Osteoblast (primary cell): ENCODE data around the gene ALS2. TPM values are rescaled to one million over a fixed set of nuclear protein-coding genes. Genes with fewer than 3 reads are reported as not detected.
"Not testable (repeated sequence)": the region's sequence is repeated elsewhere in the genome, so short reads cannot be mapped to it uniquely, and the experiment has no call there.

Experiments used
- DNase-seq: peaks from one replicate; pipeline ENCODE4 v3.0.0; 2011; ENCODE audit warnings: low spot score, mixed read lengths; ENCODE audit not compliant: insufficient read length; ENCODE audit errors: missing footprints
- H2AFZ ChIP-seq: 2 replicates; pipeline ENCODE4 v1.6.0; 2011; ENCODE audit warnings: mild to moderate bottlenecking, low read length
- H3K27ac ChIP-seq: 2 replicates; pipeline ENCODE4 v1.5.1; 2011; ENCODE audit warnings: mild to moderate bottlenecking, low read depth, low read length, moderate library complexity
- H3K27me3 ChIP-seq: 2 replicates; pipeline ENCODE4 v1.6.0; 2012; ENCODE audit warnings: mild to moderate bottlenecking, control low read depth, inconsistent platforms, low read length, moderate library complexity; ENCODE audit not compliant: insufficient read depth
- H3K36me3 ChIP-seq: 2 replicates; pipeline ENCODE4 v1.5.1; 2011; ENCODE audit warnings: mild to moderate bottlenecking, low read length, control low read depth, moderate library complexity; ENCODE audit not compliant: insufficient read depth
- H3K4me1 ChIP-seq: 2 replicates; pipeline ENCODE4 v1.5.1; 2011; ENCODE audit warnings: mild to moderate bottlenecking, low read length, control low read depth, moderate library complexity; ENCODE audit not compliant: insufficient read depth
- H3K4me2 ChIP-seq: 2 replicates; pipeline ENCODE4 v1.6.0; 2011; ENCODE audit warnings: mild to moderate bottlenecking, low read length; ENCODE audit not compliant: insufficient read depth
- H3K4me3 ChIP-seq: fragments of 200-600 bp; sonication (generic); 3 replicates; pipeline ENCODE4 v1.5.1; 2012; ENCODE audit warnings: mild to moderate bottlenecking, low read length, inconsistent platforms; ENCODE audit not compliant: insufficient read depth
- H3K79me2 ChIP-seq: 2 replicates; pipeline ENCODE4 v1.6.0; 2012; ENCODE audit warnings: mild to moderate bottlenecking, low read length, control low read depth, inconsistent platforms; ENCODE audit not compliant: insufficient read depth
- H3K9me3 ChIP-seq: 2 replicates; pipeline ENCODE4 v1.5.1; 2011; ENCODE audit warnings: low read depth, low read length, control low read depth
- H4K20me1 ChIP-seq: 2 replicates; pipeline ENCODE4 v1.6.0; 2012; ENCODE audit warnings: mild to moderate bottlenecking, low read length, control low read depth; ENCODE audit not compliant: insufficient read depth
- total RNA-seq: library from RNA; depleted of rRNA; stranded (reverse); fragments of >200 nt; gene quantifications from 2 replicates; pipeline ENCODE4 v1.2.3, GENCODE V29; 2012
- TF ChIP-seq, protein P1 (sequence below): IDR thresholded peaks from 2 replicates; pipeline ENCODE4 v1.5.1; 2011; ENCODE audit warnings: mild to moderate bottlenecking, low read depth, low read length, moderate library complexity; ENCODE audit errors: extremely low read depth

The ALS2 gene
- total RNA-seq, 1 donor, result 39.1 TPM

DNA sequence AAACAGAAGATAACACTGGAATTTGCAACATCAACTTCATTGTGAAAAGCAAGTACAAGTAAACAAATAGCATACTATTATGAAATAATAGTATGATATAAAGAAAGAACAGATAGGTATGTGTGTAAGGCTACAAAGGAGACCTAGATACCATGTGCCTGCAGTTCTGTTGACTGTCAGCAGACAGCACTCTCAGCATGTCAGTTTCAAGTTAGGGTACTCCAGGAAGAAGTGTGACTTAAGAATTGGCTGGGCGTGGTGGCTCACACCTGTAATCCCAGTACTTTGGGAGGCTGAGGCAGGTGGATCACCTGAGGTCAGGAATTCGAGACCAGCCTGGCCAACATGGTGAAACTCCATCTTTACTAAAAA is 18.2 kb upstream of the ALS2 start:
- DNase-seq, H3K4me3 ChIP-seq, H3K27me3 ChIP-seq, H3K9me3 ChIP-seq, H4K20me1 ChIP-seq, H3K36me3 ChIP-seq, H3K79me2 ChIP-seq, H2AFZ ChIP-seq: not testable (repeated sequence)
- peak overlapping the region; percentile 100 for H3K27ac ChIP-seq
- TF ChIP-seq, protein P1, sequence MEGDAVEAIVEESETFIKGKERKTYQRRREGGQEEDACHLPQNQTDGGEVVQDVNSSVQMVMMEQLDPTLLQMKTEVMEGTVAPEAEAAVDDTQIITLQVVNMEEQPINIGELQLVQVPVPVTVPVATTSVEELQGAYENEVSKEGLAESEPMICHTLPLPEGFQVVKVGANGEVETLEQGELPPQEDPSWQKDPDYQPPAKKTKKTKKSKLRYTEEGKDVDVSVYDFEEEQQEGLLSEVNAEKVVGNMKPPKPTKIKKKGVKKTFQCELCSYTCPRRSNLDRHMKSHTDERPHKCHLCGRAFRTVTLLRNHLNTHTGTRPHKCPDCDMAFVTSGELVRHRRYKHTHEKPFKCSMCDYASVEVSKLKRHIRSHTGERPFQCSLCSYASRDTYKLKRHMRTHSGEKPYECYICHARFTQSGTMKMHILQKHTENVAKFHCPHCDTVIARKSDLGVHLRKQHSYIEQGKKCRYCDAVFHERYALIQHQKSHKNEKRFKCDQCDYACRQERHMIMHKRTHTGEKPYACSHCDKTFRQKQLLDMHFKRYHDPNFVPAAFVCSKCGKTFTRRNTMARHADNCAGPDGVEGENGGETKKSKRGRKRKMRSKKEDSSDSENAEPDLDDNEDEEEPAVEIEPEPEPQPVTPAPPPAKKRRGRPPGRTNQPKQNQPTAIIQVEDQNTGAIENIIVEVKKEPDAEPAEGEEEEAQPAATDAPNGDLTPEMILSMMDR, result peak; percentile 72
- H3K4me2 ChIP-seq, result peak overlapping the region; percentile 84
- peaks cover 35% of the 10 kb centered on the region for H3K4me1 ChIP-seq

DNA sequence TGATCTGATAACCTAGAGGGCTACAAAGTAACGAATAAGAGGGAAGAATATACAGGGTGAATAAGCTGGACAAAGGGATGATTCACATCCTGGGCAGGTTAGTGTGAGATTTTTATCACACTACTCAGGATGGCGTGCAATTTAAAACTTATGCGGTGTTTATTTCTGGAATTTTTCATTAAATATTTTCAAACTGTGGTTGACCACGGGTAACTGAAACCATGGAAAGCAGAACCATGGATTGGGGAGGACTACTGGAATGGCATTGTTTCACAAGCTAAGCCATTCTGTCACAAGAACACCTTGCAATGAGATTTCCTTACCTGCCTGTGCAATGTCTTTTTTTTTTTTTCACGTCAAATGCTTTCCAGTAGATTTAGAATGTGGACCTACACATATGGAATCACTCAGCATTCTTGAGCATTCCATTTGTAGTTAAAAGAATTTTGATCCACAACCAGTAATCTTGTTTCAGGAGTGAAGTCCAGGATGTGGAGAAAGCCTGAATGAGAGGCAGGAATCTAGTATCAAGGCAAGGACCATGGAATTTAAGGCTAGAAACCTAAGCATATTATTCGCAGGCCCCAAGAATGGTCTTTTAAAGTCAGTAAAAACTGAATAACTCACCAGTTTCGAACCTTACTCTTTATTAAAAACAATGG is 17.6 kb upstream of the ALS2 start:
- Histone ChIP-seq H2AFZ (no peak overlapping the region), H3K4me3 (no peak overlapping the region), H3K4me1 (peaks cover 35% of the 10 kb centered on the region)

DNA sequence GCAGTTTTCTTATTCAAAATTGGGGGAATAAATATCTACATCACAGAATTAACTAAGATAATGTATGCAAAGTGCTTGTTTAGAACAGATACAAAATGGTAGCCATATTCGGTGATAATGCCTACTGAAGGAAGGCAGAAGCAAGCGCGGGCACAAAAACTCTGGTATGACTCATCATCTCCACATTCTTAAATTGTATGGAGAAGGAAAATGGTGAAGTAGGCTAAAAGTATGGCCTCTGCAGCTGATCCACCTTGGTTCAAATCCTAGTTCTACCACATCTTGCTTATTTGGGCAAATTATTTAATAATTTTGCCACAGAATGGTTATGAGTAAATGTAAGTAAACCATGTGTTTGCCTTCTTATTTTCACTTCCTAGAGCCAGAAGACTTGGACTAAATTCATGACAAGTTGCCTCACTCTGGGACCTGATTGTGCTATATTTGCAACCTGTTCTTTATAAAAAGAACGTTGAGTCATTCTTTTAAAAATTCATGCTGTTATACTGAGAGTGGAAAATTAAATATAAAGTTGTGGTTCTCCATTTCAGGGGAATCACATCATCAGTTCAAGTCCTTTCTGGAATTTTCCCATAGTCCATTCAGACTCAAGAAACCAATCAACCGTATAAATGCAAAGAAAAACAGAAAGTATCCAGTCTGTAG is 16.6 kb upstream of the ALS2 start:
- H4K20me1 ChIP-seq, result no peaks in the 10 kb centered on the region
- DNase-seq, result peak; percentile 58
- H3K79me2 ChIP-seq, result no peaks in the 10 kb centered on the region
- peaks cover 35% of the 10 kb centered on the region for H3K4me1 ChIP-seq
- no peak overlapping the region for H2AFZ ChIP-seq
- no peaks in the 10 kb centered on the region for H3K36me3 ChIP-seq
- TF ChIP-seq, protein P1, result no peak
- no peak overlapping the region for H3K4me3 ChIP-seq
- no peaks in the 10 kb centered on the region for H3K27me3 ChIP-seq
- peak overlapping the region; percentile 100 for H3K27ac ChIP-seq
- H3K4me2 ChIP-seq, result peak overlapping the region; percentile 84
- no peaks in the 10 kb centered on the region for H3K9me3 ChIP-seq

More for the DNA sequence above, 17.6 kb upstream of the ALS2 start:
- Histone ChIP-seq H3K27me3 (no peaks in the 10 kb centered on the region), H3K27ac (peak overlapping the region; percentile 100), H3K79me2 (no peaks in the 10 kb centered on the region), H3K36me3 (no peaks in the 10 kb centered on the region), H3K9me3 (no peaks in the 10 kb centered on the region), H3K4me2 (peak overlapping the region; percentile 84), H4K20me1 (no peaks in the 10 kb centered on the region)
- peak; percentile 65 for DNase-seq
- TF ChIP-seq, protein P1, result no peak

DNA sequence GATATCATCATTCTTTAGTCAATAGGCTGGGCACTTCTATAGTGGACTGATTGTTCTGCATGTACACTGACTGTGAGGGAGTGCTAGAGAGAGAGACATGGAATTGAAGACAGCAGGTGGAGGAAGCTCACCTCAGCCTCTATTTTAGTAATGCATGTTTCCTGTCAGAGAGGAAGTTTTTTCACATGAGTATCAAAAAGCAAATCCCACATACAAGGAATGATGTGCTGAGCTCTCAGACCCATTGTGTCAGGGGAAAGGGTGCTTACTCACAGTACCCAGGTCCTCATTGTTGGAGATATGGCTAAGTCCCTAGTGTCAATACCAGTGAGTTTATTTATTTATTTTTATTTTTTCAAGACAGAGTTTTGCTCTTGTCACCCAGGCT is 15.7 kb upstream of the ALS2 start:
- DNase-seq, result no peak
- no peak overlapping the region for H3K4me3 ChIP-seq

More for the DNA sequence above, 15.7 kb upstream of the ALS2 start:
- Histone ChIP-seq H3K4me2 (no peak overlapping the region), H3K27me3 (no peaks in the 10 kb centered on the region), H3K4me1 (peaks cover 35% of the 10 kb centered on the region), H4K20me1 (no peaks in the 10 kb centered on the region), H3K36me3 (no peaks in the 10 kb centered on the region), H2AFZ (no peak overlapping the region), H3K27ac (peak overlapping the region; percentile 100), H3K9me3 (no peaks in the 10 kb centered on the region), H3K79me2 (no peaks in the 10 kb centered on the region)
- TF ChIP-seq, protein P1, result no peak
